ENCODE data around the gene ITGA8.

ITGA8 gene

GRCh38 chr10:15739254-15739970 is 19.7 kb upstream of the ITGA8 start:
- TF ChIP-seq CTCF (IDR thresholded peaks at IDR 0.05; ENCODE audit: control extremely low read depth, extremely low read depth, low read depth, missing control alignments) = no peak
- no peak for DNase-seq (ENCODE audit: extremely low spot score)
- ChIA-PET CTCF (interaction anchor here (1.0 to 2.0 kb wide), 2 partner anchors 13 to 15 kb away, joined by 4 to 8 read pairs; no protein-coding TSS in a partner anchor), POLR2A (no interaction called here)

- ChIA-PET CTCF (interaction anchor here (0.8 kb wide), 1 partner anchor 81 kb away, joined by 3 read pairs; no protein-coding TSS in a partner anchor), POLR2A (no interaction called here)
- no peak for TF ChIP-seq CTCF (IDR thresholded peaks at IDR 0.05; ENCODE audit: control extremely low read depth, extremely low read depth, low read depth, missing control alignments)
- no peak for DNase-seq (ENCODE audit: extremely low spot score)
Observed at GRCh38 chr10:15738270-15738925, 18.7 kb upstream of the ITGA8 start.

- POLR2A ChIA-PET = no interaction called here
- no peak for TF ChIP-seq CTCF (IDR thresholded peaks at IDR 0.05; ENCODE audit: control extremely low read depth, extremely low read depth, low read depth, missing control alignments)
- no peak for DNase-seq (ENCODE audit: extremely low spot score)
- CTCF ChIA-PET = no interaction called here
Observed at GRCh38 chr10:15737656-15738055, 17.9 kb upstream of the ITGA8 start.

GRCh38 chr10:15735763-15736162 is 16.0 kb upstream of the ITGA8 start:
- POLR2A ChIA-PET = no interaction called here
- no peak for TF ChIP-seq CTCF (IDR thresholded peaks at IDR 0.05; ENCODE audit: control extremely low read depth, extremely low read depth, low read depth, missing control alignments)
- no peak for DNase-seq (ENCODE audit: extremely low spot score)
- CTCF ChIA-PET = no interaction called here

GRCh38 chr10:15730341-15730740 is 10.6 kb upstream of the ITGA8 start:
- POLR2A ChIA-PET = no interaction called here
- CTCF ChIA-PET = no interaction called here
- DNase-seq (ENCODE audit: extremely low spot score) = no peak
- TF ChIP-seq CTCF (IDR thresholded peaks at IDR 0.05; ENCODE audit: control extremely low read depth, extremely low read depth, low read depth, missing control alignments) = no peak

- CTCF ChIA-PET = interaction anchor here (0.8 kb wide), 1 partner anchor 296 kb away, joined by 3 read pairs; no protein-coding TSS in a partner anchor
- TF ChIP-seq CTCF (IDR thresholded peaks at IDR 0.05; ENCODE audit: control extremely low read depth, extremely low read depth, low read depth, missing control alignments) = no peak
- POLR2A ChIA-PET = no interaction called here
- DNase-seq (ENCODE audit: extremely low spot score) = no peak
Observed at GRCh38 chr10:15729890-15730289, 10.2 kb upstream of the ITGA8 start.
